A549 (cell line): ENCODE measurements around the gene IL10. TPM values are rescaled to one million over a fixed set of nuclear protein-coding genes. Genes with fewer than 3 reads are reported as not detected.

ENCODE experiments used
- ATAC-seq, 2 experiments: fragments of 200-7000 bp in 1 of 2; fragments of >200 bp in 1 of 2; cut with Nextera tagmentation in 1 of 2; cut with Tn5 transposase in 1 of 2; 3 replicates each; pipeline versions ENCODE4 v1.8.0 to v1.9.1; 2018 to 2020; ENCODE audit warnings: mild to moderate bottlenecking in 1 of 2, moderate library complexity in 1 of 2
- CTCF ChIA-PET: fragments of 300-600 bp; sonication (Branson Sonifier 250); formaldehyde crosslinking; extraction: SDS; loops from one replicate; lab custom pipeline; 2021; ENCODE audit warnings: antibody characterized with exemption, inconsistent platforms; lab: Yijun Ruan, JAX
- POLR2A ChIA-PET: fragments of 350-600 bp; formaldehyde crosslinking; extraction: SDS; loops from one replicate; lab custom pipeline; 2021; ENCODE audit warnings: antibody characterized with exemption, inconsistent platforms; lab: Yijun Ruan, JAX
- DNase-seq, 2 experiments: peaks; one replicate each; pipeline versions ENCODE4 v3.0.0 to v3.0.0-alpha.2; 2011 to 2016; ENCODE audit warnings: low read depth in 1 of 2, low spot score in 1 of 2
- FAIRE-seq: peaks from 2 replicates; lab custom pipeline; 2011; peaks lifted over from hg19 to GRCh38; lab: Jason Lieb, UNC
- H3K27ac ChIP-seq, 2 experiments: fragments of >200 bp; sonication (Bioruptor Twin); formaldehyde crosslinking; 3 replicates each; pipeline ENCODE4 v1.5.1; 2016 to 2017
- H3K4me1 ChIP-seq: fragments of >200 bp; sonication (Bioruptor Twin); formaldehyde crosslinking; 3 replicates; pipeline ENCODE4 v1.6.1; 2016
- H3K4me2 ChIP-seq: fragments of >200 bp; sonication (Bioruptor Twin); formaldehyde crosslinking; 3 replicates; pipeline ENCODE4 v1.6.1; 2016
- H3K4me3 ChIP-seq: fragments of >200 bp; sonication (Bioruptor Twin); formaldehyde crosslinking; 3 replicates; pipeline ENCODE4 v1.5.1; 2016
- H3K9me3 ChIP-seq: fragments of >200 bp; sonication (Bioruptor Twin); formaldehyde crosslinking; 3 replicates; pipeline ENCODE4 v1.6.1; 2016
- CBX2 ChIP-seq: fragments of 200-600 bp; sonication (generic); IDR thresholded peaks from 2 replicates; pipeline ENCODE4 v1.6.1; 2016; ENCODE audit warnings: low read depth, mild to moderate bottlenecking, borderline replicate concordance
- CEBPB ChIP-seq, 2 experiments: fragments of >200 bp in 1 of 2; sonication (Bioruptor Twin) in 1 of 2; formaldehyde crosslinking in 1 of 2; IDR thresholded peaks; 2 replicates each; pipeline ENCODE4 v1.6.1; 2012 to 2016
- CHD2 ChIP-seq: fragments of 150-350 bp; IDR thresholded peaks from 2 replicates; pipeline ENCODE4 v1.6.1; 2014; ENCODE audit warnings: low read length; ENCODE audit not compliant: partially characterized antibody
- CHD4 ChIP-seq: fragments of 200-600 bp; sonication (generic); IDR thresholded peaks from 2 replicates; pipeline ENCODE4 v1.6.1; 2016; ENCODE audit warnings: antibody characterized with exemption, mild to moderate bottlenecking, borderline replicate concordance
- ESRRA ChIP-seq: fragments of 150-350 bp; IDR thresholded peaks from 2 replicates; pipeline ENCODE4 v1.6.1; 2014; ENCODE audit warnings: mild to moderate bottlenecking, low read length, borderline replicate concordance
- FOSL2 ChIP-seq, 2 experiments: fragments of 450-650 bp in 1 of 2; fragments of >200 bp in 1 of 2; sonication (Bioruptor Twin) in 1 of 2; formaldehyde crosslinking; IDR thresholded peaks; 2 replicates each; pipeline versions ENCODE4 v1.5.0 to v1.6.1; 2016 to 2020; ENCODE audit warnings: mild to moderate bottlenecking in 1 of 2, moderate library complexity in 1 of 2
- HES2 ChIP-seq: fragments of >200 bp; sonication (Bioruptor Twin); formaldehyde crosslinking; IDR thresholded peaks from 2 replicates; pipeline ENCODE4 v1.6.1; 2016
- JUN ChIP-seq, 2 experiments: fragments of >200 bp; sonication (Bioruptor Twin); formaldehyde crosslinking; IDR thresholded peaks; 2 replicates in 1 of 2; 3 replicates in 1 of 2; pipeline ENCODE4 v1.6.1; 2016 to 2017
- KDM5A ChIP-seq: fragments of 200-600 bp; sonication (generic); IDR thresholded peaks from 2 replicates; pipeline ENCODE4 v1.6.1; 2016; ENCODE audit warnings: antibody characterized with exemption, mild to moderate bottlenecking
- MAFK ChIP-seq: fragments of 450-650 bp; IDR thresholded peaks from 2 replicates; pipeline ENCODE4 v1.6.1; 2014; ENCODE audit not compliant: partially characterized antibody
- MAZ ChIP-seq: fragments of 150-350 bp; IDR thresholded peaks from 2 replicates; pipeline ENCODE4 v1.6.1; 2014; ENCODE audit warnings: antibody characterized with exemption, low read depth, low read length, borderline replicate concordance
- RAD21 ChIP-seq, 2 experiments: fragments of >200 bp in 1 of 2; sonication (Bioruptor Twin) in 1 of 2; formaldehyde crosslinking in 1 of 2; IDR thresholded peaks in 1 of 2; conservative IDR thresholded peaks in 1 of 2; 2 replicates in 1 of 2; 3 replicates in 1 of 2; pipeline ENCODE4 v1.6.1; 2012 to 2018; ENCODE audit warnings: inconsistent platforms in 1 of 2
- RNF2 ChIP-seq: fragments of 200-600 bp; sonication (generic); IDR thresholded peaks from 2 replicates; pipeline ENCODE4 v1.6.1; 2016; ENCODE audit warnings: low read depth, mild to moderate bottlenecking, antibody characterized with exemption, moderate library complexity, borderline replicate concordance
- SMC3 ChIP-seq: fragments of >200 bp; sonication (Bioruptor Twin); formaldehyde crosslinking; IDR thresholded peaks from 3 replicates; pipeline ENCODE4 v1.6.1; 2018; ENCODE audit warnings: inconsistent platforms
- USF2 ChIP-seq: fragments of 450-650 bp; IDR thresholded peaks from 2 replicates; pipeline ENCODE4 v1.6.1; 2014; ENCODE audit warnings: antibody characterized with exemption
- WGBS: methylation state at CpG from one replicate; pipeline ENCODE4 v1.1.6; 2017; ENCODE audit errors: missing lambda C conversion rate; 5-methylcytosine and 5-hydroxymethylcytosine counted together
- polyA plus RNA-seq, 4 experiments: library from polyadenylated mRNA; depleted of rRNA in 3 of 4; stranded (reverse); fragments of >200 nt; fragmentation: RNase III in 1 of 4; extraction: RNeasy Plus Mini Kit Qiagen cat#74134 plus additional on column Dnase treatment in 1 of 4; gene quantifications; 2 replicates in 3 of 4; 3 replicates in 1 of 4; pipeline ENCODE4 v1.2.3, GENCODE V29; 2011 to 2017
- TF ChIP-seq, protein P1 (sequence below): fragments of >200 bp; sonication (Bioruptor Twin); formaldehyde crosslinking; IDR thresholded peaks from 3 replicates; pipeline ENCODE4 v1.5.1; 2016

IL10 gene
- polyA plus RNA-seq, 2 of the 4 experiments (the other 2 are of a cell fraction), result not detected

DNA sequence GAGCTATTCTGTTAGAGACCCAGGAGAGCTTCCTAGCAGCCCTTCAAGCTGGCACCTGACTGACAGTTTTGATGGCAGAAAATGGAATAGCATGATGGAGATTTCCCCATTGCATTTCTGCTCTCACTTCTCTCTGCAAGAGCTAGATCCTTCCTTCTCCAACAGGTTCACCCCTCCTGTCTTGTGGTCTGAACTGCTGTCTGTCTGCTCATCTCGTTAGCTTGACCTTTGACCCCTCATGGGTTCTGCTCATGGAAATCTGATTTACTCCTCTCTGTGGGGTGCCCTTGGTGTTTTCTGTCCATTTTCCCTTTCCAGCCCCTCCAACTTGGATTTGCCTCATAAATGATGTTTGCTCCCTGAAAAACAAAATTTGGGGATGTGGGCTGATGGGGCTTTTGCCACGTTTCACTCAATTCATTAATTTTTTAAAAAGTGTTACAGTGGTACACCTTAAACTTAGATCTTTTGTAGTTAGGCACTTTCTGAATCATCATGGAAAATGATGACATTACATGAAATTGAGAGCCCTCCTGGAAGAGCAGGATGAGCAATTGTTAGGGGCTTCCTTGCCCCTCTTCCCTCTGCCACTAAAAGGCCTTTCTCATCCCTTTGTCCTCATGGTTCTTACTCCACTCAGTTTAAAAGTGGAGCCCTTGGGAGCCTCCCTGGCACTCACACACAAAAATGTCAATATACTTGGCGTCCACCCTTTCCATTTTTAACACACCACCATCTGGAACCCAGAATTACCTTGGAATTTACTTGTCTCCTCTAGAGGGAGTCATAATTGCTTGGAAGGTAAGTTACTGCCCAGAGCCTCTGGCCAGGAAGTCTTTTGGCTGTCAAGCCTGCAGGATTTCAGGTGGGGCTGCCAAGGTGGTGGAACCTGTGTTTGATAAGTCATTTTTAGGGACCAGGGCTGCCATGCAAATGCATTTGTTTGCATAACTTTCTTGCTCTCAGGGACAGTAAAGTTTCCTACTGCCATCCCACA, 33.6 kb downstream of the IL10 start:
- CTCF ChIA-PET, result interaction anchor here (0.7 to 4.8 kb wide), 13 partner anchors 8 to 244 kb away, joined by 3 to 54 read pairs (median 6); partner anchors contain the start of gene IL20
- FAIRE-seq, result no peak

GRCh38 chr1:206737729-206738201, 34.5 kb downstream of the IL10 start:
- Histone ChIP-seq H3K9me3 (no peaks in the 10 kb centered on the region), H3K4me2 (no peak overlapping the region), H3K4me1 (peaks cover 6% of the 10 kb centered on the region; the same call in 1 of the 3 replicates)
- CTCF ChIA-PET, result interaction anchor here (0.7 to 4.8 kb wide), 5 partner anchors 11 to 175 kb away, joined by 3 to 54 read pairs (median 11); no protein-coding TSS in a partner anchor
- FAIRE-seq, result no peak
- no peak for TF ChIP-seq CHD4
- no peak for TF ChIP-seq CEBPB (IDR thresholded peaks at IDR 0.05)
- no peak for TF ChIP-seq HES2
- TF ChIP-seq RAD21 (conservative IDR thresholded peaks at IDR 0.05 in 1 of 2, IDR thresholded peaks at IDR 0.05 in 1 of 2), result no peak
- TF ChIP-seq MAZ, result no peak
- TF ChIP-seq CBX2, result no peak
- no peak for TF ChIP-seq KDM5A
- no peak for TF ChIP-seq CHD2
- no peak for TF ChIP-seq JUN (IDR thresholded peaks at IDR 0.05)
- TF ChIP-seq, all 56 proteins: peak for 0
- no peak overlapping the region for H3K27ac ChIP-seq
- WGBS, result 57% methylated on average over 3 of the region's 3 CpGs
- no peak overlapping the region for H3K4me3 ChIP-seq
- POLR2A ChIA-PET, result no interaction called here
- DNase-seq (no peak), ATAC-seq (no peak)

More for the DNA sequence above, 33.6 kb downstream of the IL10 start:
- Histone ChIP-seq H3K27ac (no peak overlapping the region), H3K4me1 (peaks cover 6% of the 10 kb centered on the region; the same call in 1 of the 3 replicates), H3K9me3 (no peaks in the 10 kb centered on the region), H3K4me2 (no peak overlapping the region), H3K4me3 (no peak overlapping the region)
- WGBS, result 80% methylated on average over 3 of the region's 3 CpGs
- POLR2A ChIA-PET, result no interaction called here
- DNase-seq, result peak; percentile 43 to 53
- TF ChIP-seq SMC3, result peak; percentile 38; the same call in 1 of the 3 replicates
- TF ChIP-seq ESRRA, result no peak
- TF ChIP-seq RNF2, result no peak
- peak; percentile 43 to 53; a peak in 4 of 5 replicates for TF ChIP-seq RAD21 (conservative IDR thresholded peaks at IDR 0.05 in 1 of 2, IDR thresholded peaks at IDR 0.05 in 1 of 2)
- TF ChIP-seq, protein P1, sequence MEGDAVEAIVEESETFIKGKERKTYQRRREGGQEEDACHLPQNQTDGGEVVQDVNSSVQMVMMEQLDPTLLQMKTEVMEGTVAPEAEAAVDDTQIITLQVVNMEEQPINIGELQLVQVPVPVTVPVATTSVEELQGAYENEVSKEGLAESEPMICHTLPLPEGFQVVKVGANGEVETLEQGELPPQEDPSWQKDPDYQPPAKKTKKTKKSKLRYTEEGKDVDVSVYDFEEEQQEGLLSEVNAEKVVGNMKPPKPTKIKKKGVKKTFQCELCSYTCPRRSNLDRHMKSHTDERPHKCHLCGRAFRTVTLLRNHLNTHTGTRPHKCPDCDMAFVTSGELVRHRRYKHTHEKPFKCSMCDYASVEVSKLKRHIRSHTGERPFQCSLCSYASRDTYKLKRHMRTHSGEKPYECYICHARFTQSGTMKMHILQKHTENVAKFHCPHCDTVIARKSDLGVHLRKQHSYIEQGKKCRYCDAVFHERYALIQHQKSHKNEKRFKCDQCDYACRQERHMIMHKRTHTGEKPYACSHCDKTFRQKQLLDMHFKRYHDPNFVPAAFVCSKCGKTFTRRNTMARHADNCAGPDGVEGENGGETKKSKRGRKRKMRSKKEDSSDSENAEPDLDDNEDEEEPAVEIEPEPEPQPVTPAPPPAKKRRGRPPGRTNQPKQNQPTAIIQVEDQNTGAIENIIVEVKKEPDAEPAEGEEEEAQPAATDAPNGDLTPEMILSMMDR, result peak; percentile 51
- peak; percentile 50 to 60; a peak in 4 of 6 replicates for ATAC-seq

DNA sequence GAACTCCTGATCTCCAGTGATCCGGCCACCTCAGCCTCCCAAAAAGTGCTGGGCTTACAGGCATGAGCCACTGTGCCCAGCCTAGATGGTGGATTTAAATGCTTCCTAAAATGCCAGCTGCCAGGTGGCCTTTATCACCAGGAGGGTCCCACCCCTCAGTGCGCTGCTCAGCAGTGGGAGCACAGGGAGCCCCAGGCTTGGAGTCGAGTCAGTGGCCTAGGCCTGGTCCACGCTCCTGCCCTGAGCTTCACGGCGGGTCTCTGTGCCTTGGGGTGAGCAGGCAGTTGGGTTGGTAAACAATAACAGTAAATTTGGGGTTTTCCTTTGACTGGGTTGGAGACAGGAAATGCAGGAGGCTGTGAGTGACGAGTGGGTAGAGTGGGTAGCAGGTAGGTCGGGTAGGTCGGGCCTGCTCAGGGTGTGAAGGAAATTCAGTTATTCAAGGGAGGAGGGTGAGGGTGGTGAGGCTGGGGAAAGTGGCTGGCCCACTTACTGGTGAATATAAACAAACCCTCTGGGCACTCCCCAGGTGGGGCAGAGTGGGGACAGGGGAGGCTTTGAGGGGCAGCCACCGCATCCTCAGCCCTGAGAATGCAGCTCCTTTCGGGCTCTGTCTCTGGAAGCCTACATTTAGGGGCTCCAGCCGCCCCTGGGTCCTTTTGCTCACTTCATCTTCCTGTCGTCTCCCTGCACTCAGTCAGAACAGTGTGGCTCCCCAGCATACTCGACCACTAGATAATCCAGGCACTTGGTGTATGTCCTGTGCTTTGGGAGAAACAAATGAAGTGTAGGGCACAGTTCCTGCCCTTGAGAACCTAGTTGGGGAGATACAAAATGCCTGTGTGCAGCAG, 35.2 kb downstream of the IL10 start:
- H3K4me1 ChIP-seq, result peaks cover 6% of the 10 kb centered on the region; the same call in 1 of the 3 replicates
- CTCF ChIA-PET, result interaction anchor here (0.9 to 7.9 kb wide), 12 partner anchors 11 to 763 kb away, joined by 3 to 123 read pairs (median 12); no protein-coding TSS in a partner anchor
- 87% methylated on average over 14 of the region's 14 CpGs for WGBS
- POLR2A ChIA-PET, result no interaction called here
- H3K9me3 ChIP-seq, result no peaks in the 10 kb centered on the region
- DNase-seq, result no peak
- H3K4me2 ChIP-seq, result no peak overlapping the region
- no peak for FAIRE-seq
- TF ChIP-seq MAFK (no peak), RAD21 (conservative IDR thresholded peaks at IDR 0.05 in 1 of 2, IDR thresholded peaks at IDR 0.05 in 1 of 2) (no peak), FOSL2 (IDR thresholded peaks at IDR 0.05) (no peak), FOSL2 (CRISPR knock-in tag; IDR thresholded peaks at IDR 0.05) (no peak), USF2 (no peak)
- no peak for ATAC-seq
- no peak overlapping the region for H3K27ac ChIP-seq
- H3K4me3 ChIP-seq, result no peak overlapping the region
